C1 segment of cervical spinal cord (tissue), 14 donors: Measurements from ENCODE around the gene CCDC196.
"Not testable (repeated sequence)": the region's sequence is repeated elsewhere in the genome, so short reads cannot be mapped to it uniquely, and the experiment has no call there.

ENCODE experiments used
- DNase-seq, 14 donors: peaks; one replicate each; lab custom pipeline; 2025; lab: John Stamatoyannopoulos, UW

The CCDC196 gene

DNA sequence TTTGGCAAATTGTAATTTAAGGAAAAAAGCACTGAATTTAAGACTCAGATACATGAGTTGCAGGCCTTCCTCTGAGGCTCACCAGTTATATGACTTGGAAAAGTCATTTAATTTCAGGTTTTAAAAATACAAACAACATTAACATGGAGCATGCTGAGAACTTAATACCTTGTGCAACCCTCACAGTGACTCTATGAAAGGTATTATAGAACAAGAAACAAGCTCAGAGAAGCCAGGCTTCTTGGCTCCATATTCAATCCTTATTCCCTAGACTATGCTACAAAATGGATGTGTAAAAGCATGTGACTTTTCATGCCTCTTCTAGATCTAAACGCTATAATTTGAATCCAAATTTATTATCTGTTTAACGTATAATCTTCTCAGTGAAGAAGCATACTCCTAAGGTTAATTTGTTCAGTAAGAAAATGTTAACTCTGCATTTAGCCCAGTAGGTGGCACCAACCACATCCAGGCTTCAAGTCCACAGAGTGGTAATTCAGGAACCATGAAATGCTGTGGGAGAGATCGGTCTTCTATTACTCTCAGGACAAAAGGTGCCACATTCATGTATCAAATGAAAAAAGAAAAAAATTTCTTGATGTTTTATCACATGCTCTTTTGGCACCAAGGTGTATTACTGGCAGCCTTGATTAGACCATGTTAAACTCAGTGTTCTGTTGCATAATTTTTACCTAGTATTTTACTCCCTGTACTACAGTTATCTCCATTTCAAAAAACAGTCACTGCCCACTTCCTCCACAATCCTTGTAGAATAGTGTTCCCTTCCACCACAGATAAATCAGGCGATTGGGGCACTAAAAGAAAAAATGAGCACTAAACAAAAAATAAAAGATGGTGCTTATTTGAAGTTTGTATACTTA is 9.3 kb downstream of the CCDC196 start:
- peak in 4 of 14 donors; percentile 3 to 54 (median 16) for DNase-seq

DNA sequence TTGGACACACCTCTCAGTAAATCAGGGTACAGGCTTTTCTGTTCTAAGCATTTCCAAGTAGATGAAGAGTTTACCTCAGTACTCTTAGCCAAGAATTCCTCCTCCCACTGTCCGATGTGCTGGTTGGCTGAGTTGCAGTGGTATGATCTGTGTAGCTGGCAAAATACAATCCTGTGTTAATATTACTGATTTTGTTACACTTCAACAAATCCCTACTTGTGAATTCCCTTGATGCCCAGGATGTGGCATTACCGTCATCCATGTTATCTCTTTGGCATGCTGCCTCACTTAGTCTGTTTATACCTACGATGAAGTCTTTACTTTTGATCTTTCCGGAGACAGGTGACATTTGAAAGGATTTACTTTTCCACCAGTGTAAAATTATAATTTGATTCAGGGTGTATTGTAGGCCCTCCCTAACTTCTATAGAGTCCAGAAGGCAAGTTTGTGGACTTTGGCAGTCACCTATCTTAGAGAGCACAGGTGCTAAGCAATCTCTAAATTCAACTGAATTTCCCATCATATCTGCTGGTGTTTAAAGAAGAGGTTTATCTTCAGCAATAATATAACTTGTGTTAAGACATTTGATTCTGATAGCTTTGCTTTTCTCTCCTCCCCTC is 10.1 kb downstream of the CCDC196 start:
- DNase-seq, result no peak

DNA sequence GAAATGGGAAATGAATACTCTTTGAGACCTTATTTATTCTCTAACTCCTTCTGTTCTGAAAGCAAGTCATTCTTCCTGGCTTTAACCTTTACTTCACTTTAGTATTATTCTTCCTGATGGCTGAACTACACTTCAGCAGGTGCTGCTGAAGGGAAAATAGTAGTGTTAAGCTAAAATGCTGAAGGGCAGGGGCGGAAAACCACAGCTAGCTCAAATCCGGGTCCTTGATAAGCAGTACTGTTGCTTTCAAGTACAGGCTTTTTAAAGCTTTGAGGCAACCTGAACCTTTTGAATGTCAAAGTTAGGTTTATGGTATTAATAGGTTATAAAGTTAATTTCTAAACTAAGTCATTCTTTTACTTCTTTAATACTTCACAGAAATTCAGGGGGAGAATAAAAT is 10.7 kb downstream of the CCDC196 start:
- no peak for DNase-seq

DNA sequence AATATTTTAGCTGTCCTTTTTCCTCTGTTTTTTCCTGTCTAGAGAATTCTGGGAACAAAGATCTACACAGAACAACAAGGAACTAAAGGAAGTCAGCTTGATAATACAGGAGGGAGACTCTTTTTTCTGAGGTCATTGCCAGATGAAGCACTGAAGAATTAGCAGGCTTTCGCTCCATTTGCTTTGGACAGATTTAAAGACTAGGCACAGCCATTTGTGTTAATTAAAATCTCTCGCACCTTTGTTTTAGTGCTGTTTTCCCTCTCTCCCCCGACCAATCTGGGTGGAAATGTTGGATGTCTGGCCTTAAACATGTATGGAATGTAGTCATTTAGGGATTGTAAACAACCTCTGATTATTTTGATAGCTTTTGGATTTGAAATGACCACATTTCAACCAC is 12.1 kb downstream of the CCDC196 start:
- no peak for DNase-seq

DNA sequence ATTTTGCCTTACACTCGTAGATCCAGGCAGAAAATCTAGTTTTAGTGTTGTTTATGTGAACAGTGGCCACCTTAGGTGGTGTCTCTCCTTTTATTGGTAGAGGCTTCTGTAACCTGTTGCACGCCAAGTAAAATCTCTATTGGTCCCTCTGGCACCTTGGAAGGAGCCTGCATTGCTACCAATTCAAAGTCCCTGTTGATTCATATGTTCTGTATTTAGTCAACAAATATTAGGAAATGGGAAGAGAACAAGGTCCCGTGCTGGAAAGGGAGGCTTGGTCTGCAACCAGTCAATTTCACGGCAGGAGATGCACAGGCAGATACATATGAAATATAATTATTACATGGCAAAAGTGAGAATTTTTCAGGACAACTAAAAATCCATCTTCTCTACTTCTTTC is 15.4 kb downstream of the CCDC196 start:
- DNase-seq, result no peak

DNA sequence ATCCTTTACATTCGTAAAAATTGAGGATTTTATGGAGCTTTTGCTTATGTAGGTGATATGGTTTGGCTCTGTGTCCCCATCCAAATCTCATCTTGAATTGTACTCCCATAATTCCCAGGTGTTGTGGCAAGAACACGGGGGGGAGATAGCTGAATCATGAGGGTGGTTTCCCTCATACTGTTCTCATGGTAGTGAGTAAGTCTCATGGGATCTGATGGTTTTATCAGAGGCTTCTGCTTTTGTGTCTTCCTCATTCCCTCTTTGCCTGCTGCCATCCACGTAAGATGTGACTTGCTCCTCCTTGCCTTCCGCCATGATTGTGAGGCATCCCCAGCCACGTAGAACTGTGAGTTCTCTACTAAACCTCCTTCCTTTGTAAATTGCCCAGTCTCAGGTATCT is 16.7 kb downstream of the CCDC196 start:
- DNase-seq, result not testable (repeated sequence)

DNA sequence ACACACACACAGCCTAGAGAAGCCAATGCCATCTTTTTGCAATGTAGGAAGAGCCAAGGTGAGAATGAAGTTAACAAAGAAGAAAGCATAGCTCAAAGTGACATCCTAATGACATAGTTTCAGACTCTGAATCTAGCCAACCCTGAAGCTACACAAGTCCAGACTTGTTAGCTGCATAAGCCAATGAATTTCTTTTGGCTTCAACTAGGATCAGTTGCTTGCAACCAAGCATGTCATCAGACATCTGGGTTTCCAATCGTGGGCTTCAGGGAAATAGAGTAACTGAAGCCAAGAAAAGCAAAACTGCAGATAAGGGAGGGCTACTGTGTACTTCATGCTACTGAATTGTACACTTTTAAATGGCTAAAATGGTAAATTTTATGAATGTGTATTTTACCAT is 17.4 kb downstream of the CCDC196 start:
- DNase-seq, result no peak

DNA sequence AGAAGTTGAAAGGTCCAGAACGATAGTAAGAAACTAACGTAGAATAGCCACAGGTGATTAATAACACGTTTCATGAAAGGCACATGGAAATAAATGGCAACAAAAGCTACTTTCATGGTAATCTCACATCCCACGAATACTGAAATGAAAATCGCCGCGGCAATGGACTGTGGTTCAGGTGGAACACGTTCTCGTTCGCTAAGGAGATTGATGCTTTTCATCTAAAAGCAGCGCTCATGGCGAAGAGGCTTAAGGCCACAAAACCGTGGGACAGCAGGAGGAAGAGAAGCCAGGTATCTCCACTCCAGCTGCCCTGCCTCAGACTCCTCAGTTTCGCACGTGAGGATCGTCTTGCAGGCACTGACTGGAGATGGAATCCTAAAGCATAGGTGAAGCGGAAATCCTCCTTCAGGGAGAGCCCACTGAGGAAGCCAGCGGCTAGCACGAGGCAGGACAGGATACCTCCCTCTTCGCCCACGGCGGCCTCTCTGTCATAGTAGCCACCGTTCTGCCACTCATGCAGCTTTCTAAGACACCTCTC is 21.1 kb downstream of the CCDC196 start:
- no peak for DNase-seq

DNA sequence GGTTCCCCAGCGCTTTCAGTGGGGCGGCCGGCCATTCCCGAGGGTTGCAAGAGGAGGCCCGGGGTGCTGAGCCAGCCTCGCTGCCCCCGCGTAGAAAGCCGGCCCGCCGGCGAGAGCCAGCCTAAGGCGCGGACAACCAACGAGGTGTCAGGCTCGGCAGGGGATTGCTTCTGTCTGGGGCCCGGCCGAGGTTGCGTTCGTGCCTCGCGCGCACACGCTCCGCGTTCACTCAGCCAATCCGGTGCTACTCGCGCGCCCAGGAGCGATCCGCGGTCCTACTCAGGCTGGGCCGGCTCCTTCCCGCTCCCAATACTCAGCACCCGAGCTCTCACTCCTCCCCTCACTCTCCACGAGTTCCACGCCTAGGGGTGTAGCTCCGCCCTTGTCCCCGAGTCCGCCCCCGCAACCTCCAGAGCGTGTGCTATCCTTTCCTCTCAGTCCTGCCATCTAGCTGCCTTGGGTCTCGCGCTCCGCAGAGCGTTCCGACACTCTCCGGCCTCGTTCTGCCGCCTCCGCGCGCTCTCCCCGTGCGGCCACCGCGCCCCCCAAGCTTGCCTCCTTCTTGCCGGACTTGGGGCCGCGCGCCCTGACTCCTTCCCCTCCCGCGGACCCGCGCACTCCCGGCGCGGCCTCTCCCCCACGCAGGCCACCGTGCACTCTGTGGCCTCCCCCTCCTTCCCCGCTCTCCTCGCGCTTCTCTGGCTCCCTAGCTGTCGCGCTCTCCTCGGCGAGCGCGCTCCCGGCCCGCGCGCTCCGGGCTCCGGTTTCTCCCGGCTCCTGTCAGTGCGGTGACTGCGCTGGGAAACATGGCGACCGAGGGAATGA is 21.8 kb downstream of the CCDC196 start, which contains the start of gene GPHN:
Gene GPHN (plus strand): TSS at position 426 of the 825 bp plus-strand sequence.
- DNase-seq, result peak; percentile 73 to 95 (median 92)

DNA sequence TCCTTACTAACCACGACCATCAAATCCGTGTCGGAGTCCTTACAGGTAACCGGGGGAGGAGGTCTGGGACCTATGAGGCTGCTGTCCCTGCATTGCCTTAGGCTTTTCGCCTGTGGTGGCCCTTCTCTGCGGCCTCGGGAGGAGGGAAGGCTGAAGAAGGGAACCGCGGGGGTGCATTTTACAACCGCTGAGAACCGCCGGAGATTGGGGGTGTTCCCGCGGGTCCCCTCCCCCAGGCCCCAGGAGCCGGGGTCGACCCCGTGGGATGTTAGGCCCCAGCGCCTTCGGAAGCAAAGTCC is 22.3 kb downstream of the CCDC196 start:
- peak in 1 of 14 donors; percentile 43 for DNase-seq

DNA sequence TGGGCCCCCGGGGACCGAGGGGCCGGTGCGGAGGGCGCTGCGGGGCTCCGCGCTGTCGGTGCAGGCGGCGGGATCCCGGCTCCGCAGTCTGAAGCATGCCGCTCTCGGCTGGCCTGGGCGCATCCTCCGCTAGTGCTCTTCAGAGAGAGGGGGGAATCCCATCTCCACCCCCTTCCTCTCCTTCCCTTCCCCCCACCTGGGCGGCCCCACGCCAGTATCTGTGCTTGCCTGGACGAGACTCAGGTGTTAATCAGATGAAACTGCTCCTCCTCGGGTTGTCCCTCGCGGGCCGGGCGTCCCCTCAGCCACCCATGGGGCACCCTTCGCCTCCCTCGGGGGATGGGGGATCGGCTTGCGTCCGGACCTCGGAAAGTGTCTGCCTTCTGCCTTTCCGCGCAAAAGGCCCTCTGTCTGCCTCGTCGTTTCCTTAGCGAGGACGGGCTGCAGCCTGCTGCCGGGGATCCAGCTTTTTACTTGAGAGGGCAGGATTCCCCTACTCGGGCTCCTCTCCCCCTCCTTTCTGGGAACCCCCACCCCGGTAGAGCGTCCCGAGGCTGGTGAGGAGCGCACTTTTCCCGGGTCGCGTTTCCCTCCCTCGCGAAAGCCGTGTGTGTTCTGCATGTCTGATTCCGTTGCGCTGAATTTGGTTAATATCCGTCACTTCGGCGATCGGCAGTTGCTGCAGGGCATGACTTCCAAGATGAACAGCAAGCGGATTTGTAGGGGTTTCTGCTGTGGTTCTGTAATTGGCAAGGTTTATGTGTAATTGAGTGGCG is 22.9 kb downstream of the CCDC196 start:
- DNase-seq, result peak in 13 of 14 donors; percentile 3 to 65 (median 36)

DNA sequence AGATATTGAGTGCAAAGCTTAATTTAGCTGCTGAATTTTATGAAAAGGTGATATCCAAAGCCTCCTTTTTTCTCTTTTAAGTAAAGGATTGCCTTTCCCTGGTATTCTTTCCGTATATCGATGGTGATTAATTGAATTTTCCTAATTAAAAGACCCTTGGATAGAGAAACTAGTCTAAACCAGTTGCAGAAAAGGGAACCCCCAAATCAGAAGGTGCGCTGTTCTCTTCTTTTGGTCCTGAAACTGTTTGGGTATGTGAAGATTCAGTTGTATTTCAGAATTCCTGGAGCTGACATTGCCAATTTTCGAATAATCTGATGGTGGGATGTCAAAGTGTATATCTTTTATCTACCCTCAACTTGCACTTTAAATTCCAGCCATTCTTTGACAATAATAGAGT is 23.7 kb downstream of the CCDC196 start:
- DNase-seq, result no peak

DNA sequence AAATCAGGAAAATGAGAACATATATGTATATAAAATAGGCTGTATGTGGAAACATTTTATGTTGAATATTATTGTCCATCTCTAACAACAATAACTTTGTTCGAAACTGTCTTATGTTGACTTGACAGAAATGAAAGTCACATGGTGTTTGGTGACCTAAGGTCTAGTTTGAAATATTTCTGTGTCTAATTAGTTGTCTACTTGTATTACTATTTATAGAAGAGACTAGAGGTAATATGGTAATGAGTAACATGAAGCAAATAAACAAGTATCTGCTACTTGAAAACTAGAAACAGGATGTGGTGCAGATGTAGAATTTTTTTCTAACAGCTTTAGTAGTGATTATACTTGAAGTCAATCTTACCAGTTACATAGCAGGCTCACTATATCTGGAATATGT is 25.7 kb downstream of the CCDC196 start:
- no peak for DNase-seq

DNA sequence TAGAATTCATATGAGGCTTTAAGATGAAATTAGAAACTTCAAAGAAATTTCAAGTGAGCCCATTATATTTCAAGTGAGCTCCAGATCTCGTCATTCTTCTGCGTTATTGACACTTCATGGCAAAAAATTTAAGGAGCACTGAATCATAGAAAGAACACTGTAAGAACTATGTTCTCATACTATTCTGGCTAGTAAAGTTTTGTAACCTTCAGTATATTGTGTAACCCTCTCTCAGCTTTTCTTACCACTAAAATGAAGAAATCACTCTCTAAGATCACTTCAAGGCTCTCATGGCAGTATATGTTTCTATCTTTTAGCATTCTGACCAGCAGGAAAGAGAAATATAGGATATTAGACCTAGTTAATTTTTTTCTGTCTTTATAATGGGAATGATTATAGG is 28.0 kb downstream of the CCDC196 start:
- no peak for DNase-seq

DNA sequence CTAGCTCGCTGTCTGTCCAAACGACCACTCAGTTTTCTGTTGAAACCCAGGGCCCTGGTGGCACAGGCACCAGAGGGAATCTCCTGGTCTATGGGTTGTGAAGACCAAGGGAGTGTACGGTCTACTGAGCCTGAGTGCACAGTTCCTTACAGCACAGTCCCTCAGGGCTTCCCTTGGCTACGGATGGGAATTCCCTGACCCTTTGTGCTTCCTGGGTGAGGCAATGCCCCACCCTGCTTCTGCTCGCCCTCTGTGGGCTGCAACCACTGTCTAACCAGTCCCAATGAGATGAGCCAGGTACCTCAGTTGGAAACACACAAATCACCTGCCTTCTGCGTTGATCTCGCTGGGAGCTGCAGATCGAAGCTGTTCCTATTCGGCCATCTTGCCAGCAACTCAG is 44.4 kb downstream of the CCDC196 start:
- DNase-seq, result no peak

DNA sequence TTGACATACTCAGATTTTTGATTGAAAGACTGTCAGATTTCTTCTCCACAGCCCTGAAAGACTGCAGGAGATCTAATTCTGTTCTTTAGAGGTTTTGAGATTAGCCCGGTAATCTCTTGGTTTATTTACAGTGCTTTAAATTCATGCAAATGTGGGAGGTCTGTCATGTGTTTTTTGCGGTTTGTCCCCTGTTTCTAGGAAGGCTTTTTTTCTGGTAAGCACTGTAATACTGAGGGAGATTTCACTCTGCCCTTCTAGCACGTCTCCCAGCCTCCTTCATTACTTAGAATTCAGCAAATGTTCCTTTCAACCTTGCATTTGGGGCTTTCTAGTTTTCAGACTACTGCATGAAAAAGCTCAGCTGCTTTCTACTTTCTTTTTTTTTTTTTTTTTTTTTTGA is 52.9 kb downstream of the CCDC196 start:
- no peak for DNase-seq

DNA sequence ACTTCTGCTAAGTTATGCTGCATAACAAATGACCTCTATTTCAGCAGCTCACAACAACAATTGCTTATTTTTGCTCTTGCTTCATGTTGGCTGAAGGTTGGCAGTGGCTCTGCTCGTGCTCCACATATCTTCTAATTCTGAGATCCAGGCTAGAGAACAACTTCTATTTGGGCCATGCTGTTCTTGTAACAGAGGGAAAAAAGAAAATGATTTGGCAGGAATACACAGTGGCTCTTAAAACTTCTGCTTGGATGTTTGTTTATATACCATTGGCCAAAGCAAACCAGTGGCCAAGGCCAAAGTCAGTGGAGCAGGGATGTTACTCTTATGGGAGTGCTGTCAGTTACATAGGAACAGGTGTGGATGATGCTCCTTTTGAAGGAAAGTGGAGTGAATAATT is 53.9 kb downstream of the CCDC196 start:
- DNase-seq, result peak in 1 of 14 donors; percentile 0

DNA sequence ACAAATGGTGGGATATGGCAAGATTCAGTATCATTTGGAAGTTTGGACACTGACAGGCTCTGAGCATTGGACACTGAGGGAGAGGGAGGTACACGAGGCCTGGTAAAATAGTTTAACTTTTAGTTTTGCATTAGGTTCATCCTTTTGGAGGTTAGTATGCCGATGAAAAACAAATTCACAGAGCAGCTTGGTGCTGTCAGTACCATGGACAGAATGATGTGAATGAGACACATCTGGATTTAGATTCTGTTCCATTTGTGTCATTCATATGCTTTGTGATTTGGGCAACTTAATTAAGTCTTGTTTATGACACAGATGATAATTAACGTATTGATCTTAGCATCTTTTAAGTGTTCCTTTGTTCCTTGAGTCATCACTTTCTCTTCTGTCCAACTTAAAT is 55.5 kb downstream of the CCDC196 start:
- no peak for DNase-seq

DNA sequence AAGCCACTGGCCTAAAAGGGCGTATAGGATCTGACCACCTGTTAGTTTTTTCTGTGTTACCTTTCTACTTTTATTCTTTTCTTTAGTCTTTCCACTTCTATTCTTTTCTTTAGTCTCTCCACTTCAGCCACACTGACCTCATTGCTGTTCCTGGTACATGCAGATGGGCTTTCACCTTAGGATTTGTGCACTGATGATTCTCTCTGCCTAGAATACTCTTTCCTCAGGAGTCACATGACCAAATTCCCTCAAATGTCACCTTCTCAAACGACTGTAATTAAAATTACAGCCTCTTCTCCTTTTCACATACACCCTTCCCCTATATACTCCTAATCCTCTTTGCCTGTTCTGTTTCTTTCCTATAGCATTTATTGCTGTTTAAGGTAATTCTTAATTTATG is 57.8 kb downstream of the CCDC196 start:
- no peak for DNase-seq

DNA sequence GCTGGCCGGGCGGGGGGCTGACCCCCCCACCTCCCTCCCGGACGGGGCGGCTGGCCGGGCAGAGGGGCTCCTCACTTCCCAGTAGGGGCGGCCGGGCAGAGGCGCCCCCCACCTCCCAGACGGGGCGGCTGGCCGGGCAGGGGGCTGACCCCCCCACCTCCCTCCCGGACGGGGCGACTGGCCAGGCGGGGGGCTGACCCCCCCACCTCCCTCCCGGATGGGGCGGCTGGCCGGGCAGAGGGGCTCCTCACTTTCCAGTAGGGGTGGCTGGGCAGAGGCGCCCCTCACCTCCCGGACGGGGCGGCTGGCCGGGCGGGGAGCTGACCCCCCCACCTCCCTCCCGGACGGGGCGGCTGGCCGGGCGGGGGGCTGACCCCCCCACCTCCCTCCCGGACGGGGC is 59.0 kb downstream of the CCDC196 start:
- not testable (repeated sequence) for DNase-seq

DNA sequence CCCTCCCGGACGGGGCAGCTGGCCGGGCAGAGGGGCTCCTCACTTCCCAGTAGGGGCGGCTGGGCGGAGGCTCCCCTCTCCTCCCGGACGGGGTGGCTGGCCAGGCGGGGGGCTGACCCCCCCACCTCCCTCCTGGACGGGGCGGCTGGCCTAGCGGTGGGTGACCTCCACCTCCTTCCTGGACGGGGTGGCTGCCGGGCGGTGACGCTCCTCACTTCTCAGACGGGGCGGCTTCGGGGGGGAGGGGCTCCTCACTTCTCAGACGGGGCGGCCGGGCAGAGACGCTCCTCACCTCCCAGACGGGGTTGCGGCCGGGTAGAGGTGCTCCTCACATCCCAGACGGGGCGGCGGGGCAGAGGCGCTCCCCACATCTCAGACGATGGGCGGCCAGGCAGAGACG is 59.6 kb downstream of the CCDC196 start:
- DNase-seq, result not testable (repeated sequence)
